ENCODE measurements around the gene CDK18. TPM values are rescaled to one million over a fixed set of nuclear protein-coding genes. Genes with fewer than 3 reads are reported as not detected.
A peak's percentile ranks its signal among the peaks of the same experiment; 100 is the strongest.

The CDK18 gene
- total and polyA plus RNA-seq, 9 of the 15 experiments (the other 6 are each of a cell fraction or from before 2014, with no cell fraction given): 0.05 to 0.69 (median 0.17) TPM; not detected in 2

GRCh38 chr1:205492774-205493173 is 11.7 kb upstream of the CDK18 start (continued):
- no peak for TF ChIP-seq ZNF639 (CRISPR knock-in tag; conservative IDR thresholded peaks at IDR 0.05 in 1 of 2, IDR thresholded peaks at IDR 0.05 in 1 of 2)

GRCh38 chr1:205493241-205494085 is 11.0 kb upstream of the CDK18 start:
- no peak overlapping the region for H2AFZ ChIP-seq (ENCODE audit: low read depth, low read length)
- intact Hi-C loops (cut with micrococcal nuclease) (no loop called here), in situ Hi-C loops (cut with MboI) (no loop called here)
- H4K20me1 ChIP-seq (replicated peaks; ENCODE audit: control insufficient read depth, insufficient read depth, low read length): 0 out of 2 replicates have a peak, but pooled peaks cover 8% of the 10 kb centered on the region
- TF ChIP-seq MEIS2 (IDR thresholded peaks at IDR 0.05; ENCODE audit: partially characterized antibody) (peak; percentile 13), NFIX (CRISPR knock-in tag; IDR thresholded peaks at IDR 0.05; ENCODE audit: low read depth) (0 out of 2 replicates have a peak, but pooled peaks have one; percentile 33), ZKSCAN3 (CRISPR knock-in tag; IDR thresholded peaks at IDR 0.05) (no peak), KLF10 (CRISPR knock-in tag; IDR thresholded peaks at IDR 0.05) (no peak), ATF3 (IDR thresholded peaks at IDR 0.05) (0 out of 2 replicates have a peak, but pooled peaks have one; percentile 12), ATF3 (CRISPR knock-in tag; conservative IDR thresholded peaks at IDR 0.05) (no peak), NFIC (IDR thresholded peaks at IDR 0.05) (peak; percentile 92), KDM1A (IDR thresholded peaks at IDR 0.05) (0 out of 4 replicates have a peak, but pooled peaks of 1 of the 2 experiments have one; percentile 35), PRDM10 (IDR thresholded peaks at IDR 0.05; ENCODE audit: partially characterized antibody) (peak; percentile 50)
- H3K4me1 ChIP-seq (replicated peaks in 1 of 2; ENCODE audit: control insufficient read depth in 2 of 2, insufficient read depth in 2 of 2, low read length in 2 of 2): peaks cover 4 to 11% of the 10 kb centered on the region in 2 experiments; a peak in 3 of 5 replicates
- no peak overlapping the region for H3K4me3 ChIP-seq
- no peaks in the 10 kb centered on the region for H3K9me1 ChIP-seq (ENCODE audit: control insufficient read depth, insufficient read depth, low read length)
- ChIA-PET POLR2A (interaction anchor here (0.6 to 1.3 kb wide), 3 partner anchors 16 to 85 kb away, joined by 3 read pairs; no protein-coding TSS in a partner anchor), CTCF (ENCODE audit: low intra/inter-chr PET ratio) (interaction anchor here (0.8 kb wide), 1 partner anchor 31 kb away, joined by 3 read pairs; no protein-coding TSS in a partner anchor)
- H3K79me2 ChIP-seq (ENCODE audit: control insufficient read depth, insufficient read depth, low read length): no peaks in the 10 kb centered on the region
- peaks cover 22 to 68% of the 10 kb centered on the region in 2 experiments; a peak in 4 of 5 replicates for H3K27me3 ChIP-seq (ENCODE audit: control insufficient read depth in 2 of 2, insufficient read depth in 2 of 2, low read length in 2 of 2)
- no peak overlapping the region for H3K9ac ChIP-seq (ENCODE audit: insufficient read depth in 1 of 2, low read depth in 2 of 2, low read length in 2 of 2)
- H3K36me3 ChIP-seq (ENCODE audit: control insufficient read depth, insufficient read depth, low read length): no peaks in the 10 kb centered on the region
- no peak for FAIRE-seq
- WGBS (ENCODE audit: insufficient coverage, low coverage, missing lambda C conversion rate): 4% methylated on average over 11 of the region's 11 CpGs
- no TSS peak for BruUV-seq (replicated peaks)
- H3K4me2 ChIP-seq (ENCODE audit: insufficient read depth, low read length): no peak overlapping the region
- H3K9me3 ChIP-seq (replicated peaks; ENCODE audit: control insufficient read depth, insufficient read depth, low read depth, low read length): no peaks in the 10 kb centered on the region
- no peak for DNase-seq (ENCODE audit: extremely low read depth in 1 of 4, low spot score in 3 of 4)
- no peak for ATAC-seq
- no peak overlapping the region for H3K27ac ChIP-seq (ENCODE audit: extremely low read depth, low read depth, low read length)
